DND-41 (cell line): ENCODE data around the gene ITGAE.

Experiments used
- CTCF ChIP-seq: IDR thresholded peaks from 2 replicates; pipeline ENCODE4 v1.5.1; 2012; ENCODE audit warnings: borderline replicate concordance, low read length, moderate library complexity, mild to moderate bottlenecking; ENCODE audit not compliant: poor library complexity, severe bottlenecking; ENCODE audit errors: extremely low read depth
- EZH2 ChIP-seq: IDR thresholded peaks from 3 replicates; pipeline ENCODE4 v1.6.1; 2012; ENCODE audit warnings: borderline replicate concordance, low read depth, mild to moderate bottlenecking, moderate library complexity, low read length, inconsistent platforms; ENCODE audit not compliant: severe bottlenecking

- TF ChIP-seq CTCF (no peak), EZH2 (no peak)
Observed at GRCh38 chr17:3765981-3766380, 35.0 kb downstream of the ITGAE start.
